Stimulated activated naive CD8-positive, alpha-beta T cell treated with anti-CD3 and anti-CD28 coated beads, Interleukin-15, Interleukin-2, amounts not matched to agents 100 ng/mL and 50 ng/mL, for 24 hours (primary cell): ENCODE data around the gene GABRD.

Source experiments
- H3K27ac Mint-ChIP-seq: one replicate; pipeline ENCODE4 v1.8.0; 2021; ENCODE audit warnings: mild to moderate bottlenecking, mixed read lengths
- H3K27me3 Mint-ChIP-seq: one replicate; pipeline ENCODE4 v1.8.0; 2021; ENCODE audit warnings: mixed read lengths
- H3K36me3 Mint-ChIP-seq: one replicate; pipeline ENCODE4 v1.8.0; 2021; ENCODE audit warnings: low read depth, mixed read lengths
- H3K4me1 Mint-ChIP-seq: one replicate; pipeline ENCODE4 v1.8.0; 2021; ENCODE audit warnings: low read depth, mixed read lengths
- H3K4me3 Mint-ChIP-seq: one replicate; pipeline ENCODE4 v1.8.0; 2021; ENCODE audit warnings: mild to moderate bottlenecking, mixed read lengths
- H3K9me3 Mint-ChIP-seq: one replicate; pipeline ENCODE4 v1.8.0; 2021; ENCODE audit warnings: mixed read lengths

GABRD gene

DNA sequence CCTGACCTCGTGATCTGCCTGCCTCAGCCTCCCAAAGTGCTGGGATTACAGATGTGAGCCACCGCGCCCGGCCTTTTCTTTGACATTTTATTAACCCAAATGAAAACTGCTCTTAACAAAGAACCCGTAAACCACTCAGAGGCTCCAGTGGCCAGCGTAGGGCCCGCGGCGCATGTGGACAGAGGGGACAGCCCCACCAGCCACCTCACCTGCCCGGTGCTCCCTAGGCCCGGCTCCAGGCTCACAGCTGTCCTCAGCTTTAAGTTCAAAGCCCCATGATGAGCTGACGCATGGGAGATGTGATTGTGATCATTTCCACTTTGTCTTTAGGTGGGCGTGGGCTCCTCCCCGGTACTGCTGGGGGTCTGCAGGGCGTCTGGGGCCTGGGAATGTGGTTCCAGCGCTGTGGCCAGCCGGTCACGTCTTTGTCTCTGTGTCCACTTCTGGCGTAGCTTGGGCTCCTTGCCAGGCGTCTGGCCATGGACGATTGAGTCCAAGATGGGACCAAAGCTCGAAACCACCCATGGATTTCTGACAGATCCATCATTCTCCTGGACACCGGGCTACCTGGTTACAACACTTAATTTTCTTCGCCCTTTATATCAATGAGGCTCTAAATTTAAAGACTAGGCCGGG lies 37.9 kb downstream of the GABRD start:
- Mint-ChIP-seq H3K9me3 (no peaks in the 10 kb centered on the region), H3K36me3 (peaks cover under 1% of the 10 kb centered on the region), H3K27me3 (no peaks in the 10 kb centered on the region), H3K4me1 (no peaks in the 10 kb centered on the region), H3K4me3 (no peak overlapping the region), H3K27ac (no peak overlapping the region)

DNA sequence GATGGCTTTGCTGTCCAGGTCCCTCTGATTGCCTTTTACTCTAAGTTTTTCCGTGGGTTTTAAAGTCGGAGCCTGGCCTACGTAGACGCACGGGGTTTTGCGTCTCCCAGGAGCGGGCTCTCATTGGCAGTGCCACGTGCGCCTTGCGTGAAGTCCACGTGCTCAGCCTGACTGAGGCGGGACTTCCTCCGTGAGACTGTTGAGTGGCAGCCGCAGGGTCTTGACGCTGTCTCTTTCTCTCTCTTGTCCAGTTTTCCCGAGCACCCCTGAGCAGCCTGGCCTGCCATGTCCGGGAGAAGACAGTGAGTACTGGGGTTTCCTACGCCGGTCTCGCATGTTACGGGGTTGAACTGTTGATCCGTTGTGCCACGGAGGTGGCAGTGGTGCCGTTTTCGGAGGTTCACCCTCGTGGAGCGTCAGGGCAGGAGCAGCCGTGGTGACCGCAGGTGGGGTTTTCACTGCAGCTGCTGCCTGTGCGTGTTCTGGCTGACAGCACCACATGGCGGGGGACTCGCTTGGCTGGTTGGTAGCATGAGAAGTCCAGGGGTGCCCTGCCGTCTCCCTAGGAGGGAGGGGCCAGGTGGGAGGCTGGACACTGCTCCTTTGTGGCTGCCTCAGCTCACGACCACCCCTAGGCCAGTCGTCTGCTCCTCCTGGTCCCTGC lies 40.3 kb downstream of the GABRD start:
- Mint-ChIP-seq H3K27ac (no peak overlapping the region), H3K36me3 (peaks cover 18% of the 10 kb centered on the region), H3K4me1 (no peaks in the 10 kb centered on the region), H3K27me3 (no peaks in the 10 kb centered on the region), H3K4me3 (no peak overlapping the region), H3K9me3 (no peaks in the 10 kb centered on the region)

DNA sequence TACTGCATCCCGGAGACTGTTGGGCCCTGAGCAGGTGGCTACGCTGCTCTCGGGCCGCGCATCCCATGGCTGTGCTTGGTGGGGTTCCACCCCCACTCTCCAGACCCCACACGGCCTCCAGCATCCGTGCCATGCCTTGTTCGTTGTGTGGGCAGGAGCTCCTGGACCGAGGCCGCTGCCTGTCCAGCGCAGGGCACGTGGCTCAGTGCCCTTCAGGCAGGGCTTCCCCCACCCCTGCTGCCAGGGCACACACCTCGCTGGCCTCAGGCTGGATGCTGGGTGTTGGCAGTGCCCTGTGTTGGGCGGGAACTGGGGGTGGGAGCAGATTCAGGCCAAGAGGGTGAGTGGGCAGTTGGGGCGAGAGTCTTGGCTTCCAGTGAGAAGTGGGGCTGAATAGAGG lies 40.9 kb downstream of the GABRD start:
- Mint-ChIP-seq H3K27ac (no peak overlapping the region), H3K4me1 (no peaks in the 10 kb centered on the region), H3K27me3 (no peaks in the 10 kb centered on the region), H3K36me3 (peaks cover 24% of the 10 kb centered on the region), H3K9me3 (no peaks in the 10 kb centered on the region), H3K4me3 (no peak overlapping the region)

DNA sequence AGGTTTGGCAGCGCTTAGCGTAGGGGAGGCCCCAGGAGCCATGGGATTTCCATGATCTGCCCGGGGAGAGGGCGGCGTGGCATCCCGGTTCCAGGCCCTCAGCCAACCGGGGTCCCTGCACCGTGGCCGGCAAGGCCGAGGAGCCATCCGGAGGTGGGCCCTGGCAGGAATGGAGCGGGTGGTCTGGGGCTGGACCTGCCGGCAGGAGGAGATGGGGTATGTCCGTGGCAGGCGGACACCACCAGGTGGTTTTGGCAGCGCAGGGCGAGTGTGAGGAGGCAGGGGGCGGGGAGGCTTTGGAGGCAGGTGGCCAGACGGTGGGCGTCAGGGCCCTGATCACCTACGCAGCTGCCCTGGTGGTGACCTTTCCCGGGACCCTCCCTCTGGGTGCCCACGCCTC lies 41.4 kb downstream of the GABRD start:
- H3K36me3 Mint-ChIP-seq: peaks cover 27% of the 10 kb centered on the region
- no peaks in the 10 kb centered on the region for H3K9me3 Mint-ChIP-seq
- H3K27ac Mint-ChIP-seq: no peak overlapping the region
- no peak overlapping the region for H3K4me3 Mint-ChIP-seq
- no peaks in the 10 kb centered on the region for H3K27me3 Mint-ChIP-seq
- H3K4me1 Mint-ChIP-seq: no peaks in the 10 kb centered on the region

DNA sequence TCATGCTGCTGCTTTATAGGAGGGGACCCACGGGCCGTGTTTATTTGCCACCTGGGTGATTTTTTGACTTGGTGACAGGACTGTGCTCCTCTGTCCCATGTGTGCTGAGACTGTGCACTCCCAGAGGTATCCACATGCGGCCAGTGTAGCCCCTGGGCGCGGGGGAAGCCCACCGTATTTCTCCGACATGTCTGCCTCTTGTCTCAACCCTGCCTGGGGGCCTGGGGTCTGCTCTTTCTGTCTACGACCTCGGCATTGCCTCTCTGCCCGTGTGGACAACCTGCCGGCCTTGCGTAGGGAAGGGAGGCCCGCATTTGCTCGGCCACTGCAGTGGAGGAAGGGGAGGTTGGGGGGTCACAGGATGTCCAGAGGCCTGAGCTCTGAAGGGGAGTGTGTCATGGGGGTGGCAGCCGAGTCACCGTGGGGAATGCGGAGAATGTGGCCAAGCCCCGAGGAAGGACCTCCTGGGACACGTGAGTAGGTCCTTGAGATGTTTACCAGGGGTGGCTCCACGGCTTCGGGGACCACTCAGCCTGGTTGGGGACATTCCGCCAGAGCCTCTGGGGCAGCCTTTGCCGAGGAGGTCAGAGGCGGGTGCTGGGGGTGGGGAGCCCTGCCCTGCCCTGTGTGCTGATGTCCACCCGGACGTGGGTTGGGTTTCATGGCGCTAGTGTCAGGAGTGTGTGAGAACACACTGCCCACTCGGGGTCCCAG lies 42.1 kb downstream of the GABRD start:
- Mint-ChIP-seq H3K4me3 (no peak overlapping the region), H3K36me3 (peaks cover 34% of the 10 kb centered on the region)

DNA sequence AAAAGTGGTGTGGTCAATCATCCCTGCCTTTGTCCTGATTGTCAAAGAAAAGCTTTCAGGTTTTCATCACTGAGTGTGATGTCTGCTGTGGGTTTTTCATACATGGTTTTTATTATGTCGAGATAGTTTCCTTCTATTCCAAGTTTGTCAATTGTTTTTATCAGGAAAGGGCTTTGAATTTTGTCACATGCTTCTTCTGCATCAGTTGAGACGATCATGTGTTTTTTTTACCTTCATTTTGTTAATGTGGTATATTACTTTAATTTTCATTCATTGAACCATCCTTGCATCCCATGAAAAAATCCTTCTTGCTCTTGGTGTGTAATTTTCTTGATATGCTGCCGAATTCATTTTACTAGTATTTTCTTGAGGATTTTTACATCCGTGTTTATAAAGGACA lies 46.6 kb downstream of the GABRD start:
- no peak overlapping the region for H3K4me3 Mint-ChIP-seq
- H3K9me3 Mint-ChIP-seq: no peaks in the 10 kb centered on the region
- H3K27me3 Mint-ChIP-seq: no peaks in the 10 kb centered on the region
- H3K36me3 Mint-ChIP-seq: peaks cover 44% of the 10 kb centered on the region
- H3K27ac Mint-ChIP-seq: no peak overlapping the region
- H3K4me1 Mint-ChIP-seq: no peaks in the 10 kb centered on the region

More for the DNA sequence above, 42.1 kb downstream of the GABRD start:
- H3K4me1 Mint-ChIP-seq: no peaks in the 10 kb centered on the region
- no peaks in the 10 kb centered on the region for H3K27me3 Mint-ChIP-seq
- no peaks in the 10 kb centered on the region for H3K9me3 Mint-ChIP-seq
- H3K27ac Mint-ChIP-seq: no peak overlapping the region

DNA sequence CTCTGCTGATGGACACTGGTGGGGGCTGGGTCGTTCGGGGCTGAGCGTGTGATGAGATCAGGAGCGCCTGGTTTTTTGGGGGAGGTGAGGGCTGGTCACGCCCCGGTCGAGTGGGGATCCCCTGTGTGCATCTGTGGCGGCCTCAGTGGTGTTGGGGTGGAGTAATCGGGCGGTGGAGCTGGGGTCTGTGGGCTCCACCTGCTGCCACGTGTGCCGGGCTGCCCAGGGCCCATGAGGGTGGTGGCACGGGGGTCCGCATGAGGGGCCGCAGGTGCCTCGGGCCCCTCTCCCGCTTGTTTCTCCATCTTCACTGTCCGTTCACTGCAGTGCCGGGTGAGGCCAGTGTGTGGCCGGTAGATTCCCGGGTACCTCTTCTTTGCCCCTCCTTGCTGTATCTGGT lies 48.2 kb downstream of the GABRD start:
- H3K4me1 Mint-ChIP-seq: peaks cover 6% of the 10 kb centered on the region
- no peak overlapping the region for H3K4me3 Mint-ChIP-seq
- no peak overlapping the region for H3K27ac Mint-ChIP-seq

DNA sequence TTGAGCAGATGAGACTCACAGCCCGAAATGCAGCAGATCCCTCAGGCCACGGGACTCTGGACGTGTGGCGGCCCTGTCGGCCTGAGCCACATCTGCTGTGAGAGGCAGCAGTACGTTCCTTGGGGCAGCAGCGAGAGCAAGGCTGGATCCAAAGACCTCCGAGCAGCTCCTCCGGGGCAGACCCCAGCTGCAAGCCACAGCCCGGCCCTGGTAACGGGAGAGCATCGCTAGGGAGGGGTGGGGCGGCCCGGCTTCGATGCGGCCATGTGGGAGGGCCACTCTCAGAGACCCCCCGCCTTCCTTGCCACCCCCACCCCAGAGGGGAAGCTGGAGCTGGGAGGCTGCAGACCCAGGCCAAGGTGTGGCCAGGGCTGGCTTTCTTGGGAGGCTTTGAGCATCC lies 48.8 kb downstream of the GABRD start:
- peaks cover 34% of the 10 kb centered on the region for H3K36me3 Mint-ChIP-seq
- no peak overlapping the region for H3K4me3 Mint-ChIP-seq
- H3K9me3 Mint-ChIP-seq: no peaks in the 10 kb centered on the region
- H3K27me3 Mint-ChIP-seq: no peaks in the 10 kb centered on the region
- H3K27ac Mint-ChIP-seq: no peak overlapping the region
- H3K4me1 Mint-ChIP-seq: peaks cover 9% of the 10 kb centered on the region

More for the DNA sequence above, 48.2 kb downstream of the GABRD start:
- no peaks in the 10 kb centered on the region for H3K9me3 Mint-ChIP-seq
- peaks cover 40% of the 10 kb centered on the region for H3K36me3 Mint-ChIP-seq
- no peaks in the 10 kb centered on the region for H3K27me3 Mint-ChIP-seq

DNA sequence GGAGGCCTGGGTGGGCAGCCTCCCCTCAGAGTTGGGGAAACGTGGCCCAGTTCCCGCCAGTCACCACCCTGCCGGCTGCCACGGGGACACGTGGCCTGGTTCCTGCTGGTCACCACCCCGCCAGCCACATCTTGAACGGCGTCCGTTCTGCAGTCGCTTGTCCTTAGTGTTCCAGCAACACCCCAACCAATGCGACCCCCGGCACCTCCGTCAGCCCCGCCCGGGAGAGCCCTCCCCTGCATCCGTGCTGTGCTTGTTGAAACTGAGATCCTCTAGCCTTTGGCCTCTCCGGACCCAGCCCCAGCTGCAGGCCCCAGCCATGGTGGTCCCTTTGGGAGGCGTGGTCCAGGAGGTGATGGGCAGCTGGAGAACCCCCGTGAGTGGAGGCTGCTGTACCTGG lies 49.8 kb downstream of the GABRD start:
- H3K27me3 Mint-ChIP-seq: no peaks in the 10 kb centered on the region
- H3K36me3 Mint-ChIP-seq: peaks cover 30% of the 10 kb centered on the region
- H3K4me3 Mint-ChIP-seq: no peak overlapping the region
- no peak overlapping the region for H3K27ac Mint-ChIP-seq
- H3K4me1 Mint-ChIP-seq: peaks cover 9% of the 10 kb centered on the region
- no peaks in the 10 kb centered on the region for H3K9me3 Mint-ChIP-seq

DNA sequence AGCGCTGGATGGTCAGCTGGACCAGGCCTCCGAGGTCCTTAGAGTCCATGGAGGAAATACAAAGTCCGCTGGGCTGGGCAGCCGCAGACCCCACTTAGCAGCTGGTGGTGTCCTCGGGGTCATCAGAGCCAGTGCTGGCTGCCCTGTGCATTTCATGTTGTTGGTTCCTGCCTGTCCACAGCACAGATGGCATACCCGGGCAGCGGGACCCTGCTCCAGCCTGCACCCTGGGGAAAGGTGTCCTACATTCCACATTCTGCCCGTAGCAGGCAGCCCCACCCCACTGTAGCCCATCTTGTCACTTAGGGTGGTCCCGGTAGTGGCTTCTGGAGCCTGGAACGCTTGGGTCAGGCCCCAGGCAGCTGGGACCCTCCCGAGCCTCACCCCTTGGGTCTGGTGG lies 50.9 kb downstream of the GABRD start:
- Mint-ChIP-seq H3K36me3 (peaks cover 21% of the 10 kb centered on the region), H3K4me1 (peaks cover 9% of the 10 kb centered on the region), H3K27ac (no peak overlapping the region), H3K4me3 (no peak overlapping the region), H3K9me3 (no peaks in the 10 kb centered on the region), H3K27me3 (no peaks in the 10 kb centered on the region)

DNA sequence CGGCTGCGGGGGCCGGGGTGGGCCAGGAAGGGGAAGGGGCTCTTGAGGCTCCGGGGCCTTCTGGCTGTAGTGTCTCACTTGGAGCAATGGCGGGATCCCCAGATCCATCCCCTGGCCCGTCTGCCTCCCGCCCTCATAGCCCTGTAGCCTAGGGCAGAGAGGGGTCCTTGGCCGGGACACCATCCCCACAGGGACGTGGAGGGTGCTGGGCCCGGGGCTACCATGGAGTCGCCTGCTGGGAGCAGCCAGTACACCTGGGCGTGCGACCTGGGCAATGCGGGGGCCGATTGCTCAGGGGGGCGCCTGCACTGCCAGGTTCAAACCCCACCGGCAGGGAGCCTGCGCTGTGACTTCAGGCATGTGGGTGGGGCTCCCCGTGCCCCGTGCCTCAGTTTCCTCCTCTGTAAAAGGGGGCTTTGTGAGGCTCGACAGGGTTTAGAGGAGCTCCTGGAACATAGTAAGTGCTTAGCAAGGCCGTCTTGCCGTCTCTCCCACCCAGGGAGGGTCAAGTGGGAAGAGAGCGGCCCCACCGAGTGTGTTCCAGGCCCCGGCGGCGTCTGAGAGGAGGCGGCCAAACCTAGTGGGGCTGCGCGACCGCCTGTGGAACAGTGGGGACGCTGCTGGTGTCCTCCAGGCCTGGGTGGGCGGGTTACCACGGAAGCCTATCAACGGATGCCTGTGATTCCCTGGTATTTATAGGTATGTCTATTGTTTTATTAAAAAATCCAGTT lies 51.8 kb downstream of the GABRD start:
- Mint-ChIP-seq H3K27ac (no peak overlapping the region), H3K27me3 (no peaks in the 10 kb centered on the region), H3K4me1 (peaks cover 9% of the 10 kb centered on the region), H3K9me3 (no peaks in the 10 kb centered on the region), H3K36me3 (peaks cover 13% of the 10 kb centered on the region), H3K4me3 (no peak overlapping the region)

DNA sequence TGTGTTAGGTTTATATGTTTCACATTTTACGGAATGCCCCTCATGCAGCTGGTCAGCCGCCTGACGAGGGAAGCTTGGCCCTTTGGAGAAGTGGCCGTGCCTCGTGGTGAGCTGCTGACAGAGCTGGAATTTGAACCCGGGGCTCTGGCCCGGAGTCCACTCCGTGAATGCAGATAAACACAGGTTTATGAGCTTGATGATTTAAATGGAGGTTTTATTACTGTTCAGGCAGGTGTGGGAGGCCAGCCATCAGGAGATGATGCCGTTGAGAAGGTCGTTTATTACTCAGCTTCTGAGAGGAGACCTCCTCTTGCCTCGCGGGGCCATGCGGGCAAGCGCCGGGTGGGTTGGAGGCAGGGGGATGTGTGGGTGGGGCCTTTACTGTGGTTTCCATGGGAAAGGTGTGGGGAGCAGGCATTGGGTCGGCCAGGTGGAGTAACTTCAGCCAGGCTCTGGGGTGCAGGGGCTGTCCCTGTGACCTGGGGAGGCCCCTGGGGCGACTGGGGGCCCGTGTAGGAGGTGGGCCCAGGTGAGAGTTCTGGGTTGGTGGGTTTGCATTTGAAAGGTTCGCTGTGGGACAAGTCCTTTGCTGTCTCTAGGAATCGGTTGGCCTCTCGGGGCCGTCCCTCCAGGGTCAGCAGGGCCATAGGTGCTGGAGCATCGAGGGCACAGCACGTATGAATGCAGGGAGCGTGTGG lies 53.1 kb downstream of the GABRD start:
- Mint-ChIP-seq H3K4me1 (peaks cover 9% of the 10 kb centered on the region), H3K27me3 (no peaks in the 10 kb centered on the region), H3K36me3 (peaks cover 6% of the 10 kb centered on the region), H3K9me3 (peaks cover 5% of the 10 kb centered on the region), H3K4me3 (no peak overlapping the region), H3K27ac (no peak overlapping the region)

DNA sequence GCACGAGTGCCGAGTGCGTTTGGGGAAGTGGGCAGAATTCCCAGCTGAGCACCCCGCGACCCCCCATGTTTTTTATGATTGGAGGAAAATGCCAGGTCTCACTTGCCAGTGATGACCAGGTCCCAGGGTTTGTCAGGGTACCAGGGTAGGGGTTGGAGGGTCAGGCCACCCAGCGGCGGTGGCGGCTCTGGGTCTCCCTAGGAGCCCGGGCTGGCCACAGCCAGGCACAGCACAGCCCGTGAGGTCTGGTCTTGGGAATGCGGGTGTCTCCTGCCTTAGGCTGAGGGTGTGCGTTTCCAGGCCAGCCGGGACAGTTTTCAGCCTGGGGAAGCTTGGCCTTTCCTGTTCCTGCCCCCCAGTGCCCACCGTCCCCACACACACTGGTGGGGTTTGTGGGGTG lies 53.7 kb downstream of the GABRD start:
- Mint-ChIP-seq H3K4me3 (no peak overlapping the region), H3K27me3 (no peaks in the 10 kb centered on the region), H3K9me3 (peaks cover 11% of the 10 kb centered on the region), H3K27ac (no peak overlapping the region), H3K36me3 (peaks cover 13% of the 10 kb centered on the region), H3K4me1 (peaks cover 9% of the 10 kb centered on the region)

DNA sequence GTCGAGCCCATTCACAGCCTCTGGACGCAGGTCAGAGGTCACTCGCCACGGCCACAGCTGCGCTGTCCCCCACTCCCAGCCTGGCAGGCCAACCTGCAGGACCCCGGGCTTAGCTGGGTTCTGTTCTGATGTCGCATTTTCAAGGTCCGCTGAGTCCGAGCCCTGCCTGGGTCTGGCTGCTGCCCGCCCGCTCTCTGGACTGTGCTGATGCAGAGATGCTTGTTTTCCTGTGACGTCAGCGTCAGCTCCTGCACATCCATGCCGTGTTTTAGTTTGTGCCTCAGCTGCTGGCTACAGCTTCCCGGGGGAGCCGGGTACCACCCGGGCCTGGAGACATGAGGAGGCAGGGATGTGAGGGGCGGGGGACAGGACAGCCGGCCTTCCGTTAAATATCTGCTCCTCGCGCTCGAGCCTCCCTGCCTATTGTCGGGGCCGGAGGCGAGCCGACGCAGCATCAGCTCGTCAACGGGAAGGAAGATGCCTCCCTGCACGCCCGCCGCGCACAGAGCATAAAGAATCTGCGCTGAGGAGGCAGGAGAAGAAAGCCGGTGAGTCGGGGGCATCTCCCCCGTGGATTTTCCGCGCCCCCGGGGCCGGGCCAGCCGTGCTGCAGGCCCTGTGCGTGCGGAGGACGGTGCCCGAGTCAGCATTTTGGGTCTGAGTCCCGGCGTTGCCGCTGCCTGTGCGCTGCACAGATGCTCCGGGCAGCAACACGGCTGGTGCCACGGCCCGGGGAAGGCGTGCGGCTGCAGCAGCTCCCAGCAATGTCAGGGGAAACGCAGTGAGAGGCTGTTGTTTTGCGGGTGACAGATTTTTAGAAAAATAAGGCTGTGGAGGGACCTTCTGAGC lies 54.5 kb downstream of the GABRD start:
- peaks cover 20% of the 10 kb centered on the region for H3K36me3 Mint-ChIP-seq
- H3K4me1 Mint-ChIP-seq: peaks cover 9% of the 10 kb centered on the region
- H3K27ac Mint-ChIP-seq: no peak overlapping the region
- H3K27me3 Mint-ChIP-seq: no peaks in the 10 kb centered on the region
- peaks cover 18% of the 10 kb centered on the region for H3K9me3 Mint-ChIP-seq
- no peak overlapping the region for H3K4me3 Mint-ChIP-seq
